Neural crest cell (in vitro differentiated cells): ENCODE measurements around the gene ZNF417. TPM values are rescaled to one million over a fixed set of nuclear protein-coding genes. Genes with fewer than 3 reads are reported as not detected.

Experiments used
- DNase-seq: peaks from one replicate; pipeline ENCODE4 v3.0.0; 2021; ENCODE audit warnings: low read depth, mixed read lengths, low spot score
- H3K27ac Mint-ChIP-seq: one replicate; pipeline ENCODE4 v1.8.0; 2021; ENCODE audit warnings: mild to moderate bottlenecking, mixed read lengths; ENCODE audit not compliant: unreplicated experiment
- H3K27me3 Mint-ChIP-seq: 2 replicates; pipeline ENCODE4 v1.8.0; 2021; ENCODE audit warnings: low read depth, mild to moderate bottlenecking, mixed read lengths
- H3K36me3 Mint-ChIP-seq: 2 replicates; pipeline ENCODE4 v1.8.0; 2021; ENCODE audit warnings: low read depth, mild to moderate bottlenecking, mixed read lengths
- H3K4me1 Mint-ChIP-seq: 2 replicates; pipeline ENCODE4 v1.8.0; 2021; ENCODE audit warnings: mixed read lengths
- H3K4me3 Mint-ChIP-seq: one replicate; pipeline ENCODE4 v1.8.0; 2021; ENCODE audit warnings: mild to moderate bottlenecking, mixed read lengths
- H3K9me3 Mint-ChIP-seq: 2 replicates; pipeline ENCODE4 v1.8.0; 2021; ENCODE audit warnings: mixed read lengths
- CTCF ChIP-seq: fragments of 200-600 bp; sonication (generic); conservative IDR thresholded peaks from 2 replicates; pipeline ENCODE4 v1.5.0; 2021; ENCODE audit warnings: antibody characterized with exemption, mild to moderate bottlenecking
- total RNA-seq: library from RNA; stranded (reverse); gene quantifications from 2 replicates; pipeline ENCODE4 v1.2.1, GENCODE V29; 2021

ZNF417 gene
- total RNA-seq, 1 donor from 2014 or later = 23.3 TPM

- Mint-ChIP-seq H3K9me3 (peaks cover 9% of the 10 kb centered on the region), H3K36me3 (peaks cover 65% of the 10 kb centered on the region), H3K4me3 (no peak overlapping the region), H3K27me3 (no peaks in the 10 kb centered on the region), H3K27ac (no peak overlapping the region), H3K4me1 (no peaks in the 10 kb centered on the region)
- TF ChIP-seq CTCF = no peak
- no peak for DNase-seq
Observed at GRCh38 chr19:57867868-57868492, 48.4 kb downstream of the ZNF417 start.

Other genes with a start within 250 kb of the ZNF417 start
- gene ZSCAN4, start 247.7 kb downstream of the ZNF417 start, total RNA-seq = not detected in 2 replicates
- 19.1 and 20.5 TPM in 2 replicates for gene ZNF551, start 234.6 kb downstream of the ZNF417 start, total RNA-seq
- 25.6 and 26.2 TPM in 2 replicates for gene ZNF154, start 207.4 kb downstream of the ZNF417 start, total RNA-seq
- 11.9 and 13.5 TPM in 2 replicates for gene ZNF671, start 189.0 kb downstream of the ZNF417 start, total RNA-seq
- 25.6 and 25.9 TPM in 2 replicates for gene ZNF776, start 169.8 kb downstream of the ZNF417 start, total RNA-seq
- 19.6 and 20.1 TPM in 2 replicates for gene ZNF586, start 146.9 kb downstream of the ZNF417 start, total RNA-seq
- gene ZNF552, start 101.7 kb downstream of the ZNF417 start, total RNA-seq = 7.3 and 8.8 TPM in 2 replicates
- gene ZNF587B, start 86.3 kb downstream of the ZNF417 start, total RNA-seq = 21.6 and 22.6 TPM in 2 replicates
- 45.4 and 46.1 TPM in 2 replicates for gene ZNF587, start 66.7 kb downstream of the ZNF417 start, total RNA-seq
- 44.3 and 45.4 TPM in 2 replicates for gene ZNF814, start 27.6 kb downstream of the ZNF417 start, total RNA-seq
- gene ZNF418, start 18.8 kb upstream of the ZNF417 start, total RNA-seq = 21.7 and 30.4 TPM in 2 replicates
- 11.3 and 12.6 TPM in 2 replicates for gene ZNF256, start 31.1 kb upstream of the ZNF417 start, total RNA-seq
- gene C19orf18, start 57.9 kb upstream of the ZNF417 start, total RNA-seq = 1.2 and 1.5 TPM in 2 replicates
- 38.1 and 41.5 TPM in 2 replicates for gene ZNF606, start 86.2 kb upstream of the ZNF417 start, total RNA-seq
- 7.1 and 7.6 TPM in 2 replicates for gene ZSCAN1, start 117.4 kb upstream of the ZNF417 start, total RNA-seq
- gene ZNF135, start 142.7 kb upstream of the ZNF417 start, total RNA-seq = 6.0 and 6.3 TPM in 2 replicates
- gene ZSCAN18, start 181.6 kb upstream of the ZNF417 start, total RNA-seq = 56.6 and 58.8 TPM in 2 replicates
- 13.0 and 14.0 TPM in 2 replicates for gene ZNF329, start 234.2 kb upstream of the ZNF417 start, total RNA-seq